Measurements from ENCODE around the gene SLC22A13. TPM values are rescaled to one million over a fixed set of nuclear protein-coding genes. Genes with fewer than 3 reads are reported as not detected.
A peak's percentile ranks its signal among the peaks of the same experiment; 100 is the strongest.

SLC22A13 gene
- total RNA-seq, 4 donors from 2014 or later, result 0.29 to 0.58 (median 0.51) TPM; not detected in 1

- H3K4me3 ChIP-seq, result no peak overlapping the region
- H3K27ac ChIP-seq, result no peak overlapping the region
- H3K27me3 ChIP-seq, result no peaks in the 10 kb centered on the region
- DNase-seq (no peak), ATAC-seq (no peak)
- intact Hi-C loops (cut with DNase I; ENCODE audit: low total_unique reads), result no loop called here
- no peaks in the 10 kb centered on the region for H3K4me1 ChIP-seq
- H3K9me3 ChIP-seq, result no peaks in the 10 kb centered on the region
- no peaks in the 10 kb centered on the region for H3K36me3 ChIP-seq
- in situ Hi-C loops (cut with MboI; ENCODE audit: low sequenced_read_pairs in 4 of 4), result no loop called here
- no peak for TF ChIP-seq POLR2A (IDR thresholded peaks at IDR 0.05)
- TF ChIP-seq CTCF (IDR thresholded peaks at IDR 0.05 in 4 of 5, conservative IDR thresholded peaks at IDR 0.05 in 1 of 5), result no peak
Observed at GRCh38 chr3:38297537-38297936, 31.9 kb downstream of the SLC22A13 start.

DNA sequence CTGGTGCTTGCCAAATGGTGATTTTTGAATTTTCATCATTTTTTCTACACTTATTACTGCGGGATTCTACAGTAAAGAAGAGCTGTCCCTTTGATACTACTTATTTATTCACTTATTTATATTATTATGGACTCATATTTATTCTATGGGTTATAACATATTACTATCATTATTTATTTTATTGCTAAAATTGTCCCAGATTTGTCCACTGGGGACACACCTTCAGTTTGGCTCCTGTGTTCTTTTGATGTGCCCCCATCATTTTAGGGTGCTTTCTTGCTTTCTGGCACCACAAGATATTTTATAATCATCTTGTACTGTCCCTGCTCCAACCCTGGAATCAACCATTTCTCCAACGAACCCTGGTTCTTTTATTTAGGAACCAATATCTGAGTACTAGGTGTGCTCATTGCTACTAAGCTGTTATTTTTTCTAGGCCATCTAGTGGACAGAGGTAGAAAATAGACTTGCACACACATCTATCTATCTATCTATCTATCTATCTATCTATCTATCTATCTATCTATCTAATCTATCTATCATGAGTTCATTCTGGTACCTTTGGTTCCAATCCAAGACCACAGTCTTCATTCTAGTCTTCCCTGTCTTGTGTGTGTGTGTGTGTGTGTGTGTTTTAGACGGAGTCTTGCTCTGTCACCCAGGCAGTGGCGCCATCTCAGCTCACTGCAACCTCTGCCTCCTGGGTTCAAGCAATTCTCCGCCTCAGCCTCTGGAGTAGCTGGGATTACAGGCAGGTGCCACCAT lies 32.5 kb downstream of the SLC22A13 start:
- DNase-seq, result no peak
- no peak overlapping the region for H3K4me3 ChIP-seq
- no peaks in the 10 kb centered on the region for H3K36me3 ChIP-seq
- intact Hi-C loops (cut with DNase I; ENCODE audit: low total_unique reads), result no loop called here
- TF ChIP-seq CTCF (IDR thresholded peaks at IDR 0.05 in 4 of 5, conservative IDR thresholded peaks at IDR 0.05 in 1 of 5) (peak in 1 of 5 experiments; percentile 32), POLR2A (IDR thresholded peaks at IDR 0.05) (no peak)
- no peak overlapping the region for H3K27ac ChIP-seq
- ATAC-seq, result no peak
- no peaks in the 10 kb centered on the region for H3K27me3 ChIP-seq
- H3K9me3 ChIP-seq, result no peaks in the 10 kb centered on the region
- in situ Hi-C loops (cut with MboI; ENCODE audit: low sequenced_read_pairs in 4 of 4), result no loop called here
- no peaks in the 10 kb centered on the region for H3K4me1 ChIP-seq

GRCh38 chr3:38306941-38307340 lies 41.3 kb downstream of the SLC22A13 start:
- no peaks in the 10 kb centered on the region for H3K36me3 ChIP-seq
- H3K27ac ChIP-seq, result no peak overlapping the region
- in situ Hi-C loops (cut with MboI; ENCODE audit: low sequenced_read_pairs in 4 of 4) (no loop called here), intact Hi-C loops (cut with DNase I; ENCODE audit: low total_unique reads) (no loop called here)
- H3K27me3 ChIP-seq, result no peaks in the 10 kb centered on the region
- no peaks in the 10 kb centered on the region for H3K9me3 ChIP-seq
- H3K4me1 ChIP-seq, result no peaks in the 10 kb centered on the region
- ATAC-seq, result no peak
- no peak overlapping the region for H3K4me3 ChIP-seq
- TF ChIP-seq CTCF (IDR thresholded peaks at IDR 0.05 in 4 of 5, conservative IDR thresholded peaks at IDR 0.05 in 1 of 5) (no peak), POLR2A (IDR thresholded peaks at IDR 0.05) (no peak)
- DNase-seq, result no peak

DNA sequence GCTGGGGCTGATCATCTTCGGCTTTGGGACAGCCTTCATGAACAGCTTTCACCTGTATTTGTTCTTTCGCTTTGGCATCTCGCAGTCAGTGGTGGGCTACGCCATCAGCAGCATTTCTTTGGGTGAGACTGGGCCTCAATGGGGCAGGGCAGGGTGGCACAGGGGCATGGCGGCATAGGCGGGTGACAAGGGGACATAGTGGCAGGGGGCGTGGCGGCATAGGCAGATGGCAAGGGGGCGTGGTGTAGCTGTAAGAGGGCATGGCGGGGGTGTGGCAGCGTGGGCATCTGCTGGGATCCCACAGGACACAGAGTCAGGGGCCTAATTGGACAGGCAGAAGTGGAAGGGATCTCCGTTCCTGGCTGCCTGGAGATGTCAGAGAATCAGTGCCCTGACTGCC lies 42.0 kb downstream of the SLC22A13 start:
- Histone ChIP-seq H3K36me3 (no peaks in the 10 kb centered on the region), H3K4me1 (no peaks in the 10 kb centered on the region), H3K4me3 (no peak overlapping the region), H3K27me3 (no peaks in the 10 kb centered on the region), H3K9me3 (no peaks in the 10 kb centered on the region), H3K27ac (no peak overlapping the region)
- in situ Hi-C loops (cut with MboI; ENCODE audit: low sequenced_read_pairs in 4 of 4) (no loop called here), intact Hi-C loops (cut with DNase I; ENCODE audit: low total_unique reads) (no loop called here)
- DNase-seq, result no peak
- no peak for ATAC-seq
- TF ChIP-seq CTCF (IDR thresholded peaks at IDR 0.05 in 4 of 5, conservative IDR thresholded peaks at IDR 0.05 in 1 of 5) (no peak), POLR2A (IDR thresholded peaks at IDR 0.05) (no peak)

GRCh38 chr3:38308456-38308855 lies 42.8 kb downstream of the SLC22A13 start:
- intact Hi-C loops (cut with DNase I; ENCODE audit: low total_unique reads) (no loop called here), in situ Hi-C loops (cut with MboI; ENCODE audit: low sequenced_read_pairs in 4 of 4) (no loop called here)
- ATAC-seq (no peak), DNase-seq (no peak)
- Histone ChIP-seq H3K27ac (no peak overlapping the region), H3K36me3 (no peaks in the 10 kb centered on the region), H3K9me3 (no peaks in the 10 kb centered on the region), H3K4me3 (no peak overlapping the region), H3K4me1 (no peaks in the 10 kb centered on the region), H3K27me3 (no peaks in the 10 kb centered on the region)
- no peak for TF ChIP-seq POLR2A (IDR thresholded peaks at IDR 0.05)
